H9 (cell line): ENCODE results near the gene PDE3B. TPM values are rescaled to one million over a fixed set of nuclear protein-coding genes. Genes with fewer than 3 reads are reported as not detected.

Experiments used
- DNase-seq: peaks from one replicate; pipeline ENCODE4 v3.0.0-alpha.2; 2017
- H2AFZ ChIP-seq: one replicate; pipeline ENCODE4 v1.6.1; 2013; ENCODE audit warnings: mild to moderate bottlenecking, low read length, control low read depth, moderate library complexity
- H2AK5ac ChIP-seq: 2 replicates; pipeline ENCODE4 v1.6.1; 2013; ENCODE audit warnings: low read length, control low read depth, mixed read lengths; ENCODE audit not compliant: insufficient read length
- H2BK120ac ChIP-seq: one replicate; pipeline ENCODE4 v1.6.1; 2013; ENCODE audit warnings: low read depth, mild to moderate bottlenecking, low read length, control low read depth, inconsistent platforms; ENCODE audit not compliant: poor library complexity, severe bottlenecking
- H2BK12ac ChIP-seq: 2 replicates; pipeline ENCODE4 v1.6.1; 2013; ENCODE audit warnings: low read length, control low read depth, mixed read lengths, low read depth; ENCODE audit not compliant: insufficient read length
- H2BK15ac ChIP-seq: 2 replicates; pipeline ENCODE4 v1.6.1; 2013; ENCODE audit warnings: low read depth, low read length, control low read depth
- H2BK20ac ChIP-seq: one replicate; pipeline ENCODE4 v1.6.1; 2013; ENCODE audit warnings: low read depth, mild to moderate bottlenecking, low read length, control low read depth, inconsistent platforms; ENCODE audit not compliant: poor library complexity, severe bottlenecking
- H2BK5ac ChIP-seq: 2 replicates; pipeline ENCODE4 v1.6.1; 2013; ENCODE audit warnings: low read length, control low read depth, mixed read lengths; ENCODE audit not compliant: insufficient read length
- H3K14ac ChIP-seq: 2 replicates; pipeline ENCODE4 v1.6.1; 2013; ENCODE audit warnings: low read length, control low read depth; ENCODE audit not compliant: insufficient read depth
- H3K18ac ChIP-seq: 2 replicates; pipeline ENCODE4 v1.6.1; 2013; ENCODE audit warnings: low read depth, mild to moderate bottlenecking, mixed read lengths, low read length, control low read depth; ENCODE audit not compliant: insufficient read length
- H3K23ac ChIP-seq: 2 replicates; pipeline ENCODE4 v1.6.1; 2013; ENCODE audit warnings: low read length, control low read depth, mixed read lengths, low read depth; ENCODE audit not compliant: insufficient read length
- H3K23me2 ChIP-seq: 2 replicates; pipeline ENCODE4 v1.6.1; 2013; ENCODE audit warnings: low read depth, mild to moderate bottlenecking, mixed read lengths, low read length, control low read depth; ENCODE audit not compliant: insufficient read length, poor library complexity, severe bottlenecking
- H3K27ac ChIP-seq: 2 replicates; pipeline ENCODE4 v1.5.1; 2013; ENCODE audit warnings: low read length, control low read depth, mixed read lengths, low read depth; ENCODE audit not compliant: insufficient read length
- H3K27me3 ChIP-seq: 2 replicates; pipeline ENCODE4 v1.6.1; 2013; ENCODE audit warnings: low read length, control low read depth, inconsistent platforms; ENCODE audit not compliant: insufficient read depth
- H3K4ac ChIP-seq: 2 replicates; pipeline ENCODE4 v1.6.1; 2013; ENCODE audit warnings: low read depth, mild to moderate bottlenecking, control low read depth, inconsistent platforms, low read length, moderate library complexity
- H3K4me1 ChIP-seq: 2 replicates; pipeline ENCODE4 v1.6.1; 2013; ENCODE audit warnings: low read length, control low read depth, inconsistent platforms; ENCODE audit not compliant: insufficient read depth
- H3K4me2 ChIP-seq: 2 replicates; pipeline ENCODE4 v1.6.1; 2013; ENCODE audit warnings: low read length, control low read depth, mixed read lengths; ENCODE audit not compliant: insufficient read length, insufficient read depth
- H3K56ac ChIP-seq: 2 replicates; pipeline ENCODE4 v1.6.1; 2013; ENCODE audit warnings: low read depth, mild to moderate bottlenecking, mixed read lengths, low read length, control low read depth; ENCODE audit not compliant: insufficient read length
- H3K79me1 ChIP-seq: 2 replicates; pipeline ENCODE4 v1.6.1; 2013; ENCODE audit warnings: low read depth, mild to moderate bottlenecking, moderate library complexity, low read length, control low read depth, inconsistent platforms; ENCODE audit not compliant: insufficient read depth, poor library complexity, severe bottlenecking
- H3K79me2 ChIP-seq: 2 replicates; pipeline ENCODE4 v1.6.1; 2013; ENCODE audit warnings: low read length, control low read depth, inconsistent platforms; ENCODE audit not compliant: insufficient read depth
- H3K9ac ChIP-seq: 2 replicates; pipeline ENCODE4 v1.6.1; 2013; ENCODE audit warnings: low read length, control low read depth, mixed read lengths; ENCODE audit not compliant: insufficient read length; ENCODE audit errors: extremely low read depth
- H3K9me3 ChIP-seq: one replicate; pipeline ENCODE4 v1.6.1; 2013; ENCODE audit warnings: low read depth, low read length, inconsistent platforms; ENCODE audit not compliant: control insufficient read depth
- H3T11ph ChIP-seq: one replicate; pipeline ENCODE4 v1.6.1; 2013; ENCODE audit warnings: mild to moderate bottlenecking, low read length, control low read depth, inconsistent platforms
- H4K20me1 ChIP-seq: one replicate; pipeline ENCODE4 v1.6.1; 2013; ENCODE audit not compliant: control insufficient read depth, insufficient read length, insufficient read depth
- H4K5ac ChIP-seq: 2 replicates; pipeline ENCODE4 v1.6.1; 2013; ENCODE audit warnings: low read depth, mild to moderate bottlenecking, mixed read lengths, low read length, control low read depth; ENCODE audit not compliant: insufficient read length
- H4K8ac ChIP-seq: replicated peaks from 2 replicates; pipeline ENCODE4 v1.6.1; 2013; ENCODE audit warnings: low read length, control low read depth, mixed read lengths, low read depth; ENCODE audit not compliant: insufficient read length
- H4K91ac ChIP-seq: 2 replicates; pipeline ENCODE4 v1.6.1; 2013; ENCODE audit warnings: low read depth, mild to moderate bottlenecking, moderate library complexity, mixed read lengths, low read length, control low read depth; ENCODE audit not compliant: insufficient read length
- H3K27ac Mint-ChIP-seq, 3 experiments: 2 replicates in 2 of 3; 3 replicates in 1 of 3; pipeline ENCODE4 v1.8.0; 2020 to 2021; ENCODE audit warnings: mixed read lengths in 3 of 3, mild to moderate bottlenecking in 1 of 3, moderate library complexity in 1 of 3
- H3K27me3 Mint-ChIP-seq: 2 replicates; pipeline ENCODE4 v1.8.0; 2021; ENCODE audit warnings: low read depth, mild to moderate bottlenecking, moderate library complexity, mixed read lengths
- H3K36me3 Mint-ChIP-seq, 3 experiments: 2 replicates in 2 of 3; 3 replicates in 1 of 3; pipeline ENCODE4 v1.8.0; 2020 to 2021; ENCODE audit warnings: low read depth in 3 of 3, mixed read lengths in 3 of 3; ENCODE audit not compliant: insufficient read depth in 1 of 3
- H3K4me1 Mint-ChIP-seq, 2 experiments: 2 replicates each; pipeline ENCODE4 v1.8.0; 2020; ENCODE audit warnings: mixed read lengths in 2 of 2
- H3K4me3 Mint-ChIP-seq, 2 experiments: 2 replicates in 1 of 2; 3 replicates in 1 of 2; pipeline ENCODE4 v1.8.0; 2020 to 2021; ENCODE audit warnings: mild to moderate bottlenecking in 2 of 2, mixed read lengths in 2 of 2, moderate library complexity in 1 of 2
- H3K9me3 Mint-ChIP-seq, 2 experiments: 2 replicates in 1 of 2; 3 replicates in 1 of 2; pipeline ENCODE4 v1.8.0; 2020; ENCODE audit warnings: mild to moderate bottlenecking in 2 of 2, mixed read lengths in 2 of 2, moderate library complexity in 1 of 2
- total RNA-seq: library from RNA; stranded (reverse); gene quantifications from 2 replicates; pipeline ENCODE4 v1.2.1, GENCODE V29; 2021
- TF ChIP-seq, protein P1 (sequence below): fragments of 200-600 bp; sonication (generic); conservative IDR thresholded peaks from 3 replicates; pipeline ENCODE4 v1.8.0; 2021; ENCODE audit warnings: antibody characterized with exemption, mild to moderate bottlenecking

The PDE3B gene
- total RNA-seq, 1 experiment from 2014 or later, result 6.6 TPM

DNA sequence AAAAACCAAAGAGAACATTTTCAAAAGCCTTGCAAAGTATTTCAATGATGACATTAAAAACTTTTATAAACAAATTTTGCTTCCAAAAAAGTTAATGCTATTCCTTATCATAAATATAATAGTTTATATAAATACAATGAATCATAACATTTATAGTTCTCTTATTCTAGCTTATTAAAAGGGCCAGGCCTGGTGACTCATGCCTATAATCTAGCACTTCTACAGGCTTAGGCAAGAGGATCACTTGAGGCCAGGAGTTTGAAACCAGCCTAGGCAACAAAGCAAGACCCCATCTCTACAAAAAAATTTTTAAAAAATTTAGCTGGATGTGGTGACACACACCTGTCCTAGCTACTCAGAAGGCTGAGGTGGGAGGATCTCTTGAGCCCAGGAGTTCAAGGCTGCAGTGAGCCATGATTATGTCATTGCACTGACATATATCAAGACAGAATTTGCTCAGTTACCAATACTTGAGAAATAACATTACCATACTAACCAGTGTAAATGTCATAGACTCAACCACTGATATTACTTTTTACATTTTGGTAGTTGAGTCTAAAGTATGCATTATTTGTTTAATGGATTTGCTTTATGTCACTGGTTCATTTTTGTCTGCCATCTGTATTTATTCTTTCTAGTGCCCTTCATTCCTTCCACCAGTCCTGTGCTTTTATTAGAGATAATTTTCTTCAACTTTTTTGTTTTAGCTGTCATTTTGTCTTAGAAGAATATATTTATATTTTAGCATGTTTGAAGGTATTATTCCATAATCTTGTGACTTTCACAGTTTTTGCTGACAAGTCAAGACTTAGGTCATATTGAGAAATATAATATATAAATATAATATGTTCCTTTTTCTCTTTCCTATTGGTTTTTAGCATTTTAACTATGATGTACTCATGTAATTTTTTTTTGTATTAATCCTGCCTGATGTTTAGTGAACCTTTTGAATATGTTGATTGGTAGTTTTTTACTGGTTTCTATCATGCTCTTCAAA lies 192.2 kb downstream of the PDE3B start:
- Histone ChIP-seq H3K4me2 (no peak overlapping the region), H3K27ac (no peak overlapping the region), H2AK5ac (no peak overlapping the region), H4K91ac (no peak overlapping the region), H3K4me1 (no peaks in the 10 kb centered on the region), H3K23me2 (no peaks in the 10 kb centered on the region), H2BK5ac (no peak overlapping the region), H2AFZ (no peak overlapping the region), H3T11ph (no peak overlapping the region), H3K9me3 (no peaks in the 10 kb centered on the region), H3K23ac (no peak overlapping the region), H3K79me2 (no peaks in the 10 kb centered on the region), H4K8ac (no peak overlapping the region), H3K18ac (no peak overlapping the region), H3K27me3 (no peaks in the 10 kb centered on the region), H2BK20ac (no peak overlapping the region), H2BK120ac (no peak overlapping the region), H3K79me1 (no peaks in the 10 kb centered on the region), H3K14ac (no peak overlapping the region), H3K9ac (no peak overlapping the region), H4K20me1 (no peaks in the 10 kb centered on the region), H2BK12ac (no peak overlapping the region), H2BK15ac (no peak overlapping the region), H3K4ac (no peak overlapping the region), H4K5ac (no peak overlapping the region), H3K56ac (no peak overlapping the region)
- Mint-ChIP-seq H3K36me3 (no peaks in the 10 kb centered on the region; a peak in 1 of 7 replicates), H3K4me3 (no peak overlapping the region), H3K27ac (no peak overlapping the region), H3K27me3 (no peaks in the 10 kb centered on the region), H3K9me3 (no peaks in the 10 kb centered on the region), H3K4me1 (no peaks in the 10 kb centered on the region)
- no peak for DNase-seq
- TF ChIP-seq, protein P1, sequence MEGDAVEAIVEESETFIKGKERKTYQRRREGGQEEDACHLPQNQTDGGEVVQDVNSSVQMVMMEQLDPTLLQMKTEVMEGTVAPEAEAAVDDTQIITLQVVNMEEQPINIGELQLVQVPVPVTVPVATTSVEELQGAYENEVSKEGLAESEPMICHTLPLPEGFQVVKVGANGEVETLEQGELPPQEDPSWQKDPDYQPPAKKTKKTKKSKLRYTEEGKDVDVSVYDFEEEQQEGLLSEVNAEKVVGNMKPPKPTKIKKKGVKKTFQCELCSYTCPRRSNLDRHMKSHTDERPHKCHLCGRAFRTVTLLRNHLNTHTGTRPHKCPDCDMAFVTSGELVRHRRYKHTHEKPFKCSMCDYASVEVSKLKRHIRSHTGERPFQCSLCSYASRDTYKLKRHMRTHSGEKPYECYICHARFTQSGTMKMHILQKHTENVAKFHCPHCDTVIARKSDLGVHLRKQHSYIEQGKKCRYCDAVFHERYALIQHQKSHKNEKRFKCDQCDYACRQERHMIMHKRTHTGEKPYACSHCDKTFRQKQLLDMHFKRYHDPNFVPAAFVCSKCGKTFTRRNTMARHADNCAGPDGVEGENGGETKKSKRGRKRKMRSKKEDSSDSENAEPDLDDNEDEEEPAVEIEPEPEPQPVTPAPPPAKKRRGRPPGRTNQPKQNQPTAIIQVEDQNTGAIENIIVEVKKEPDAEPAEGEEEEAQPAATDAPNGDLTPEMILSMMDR, result no peak
